ENCODE data around the gene COL4A3. TPM values are rescaled to one million over a fixed set of nuclear protein-coding genes. Genes with fewer than 3 reads are reported as not detected.

COL4A3 gene
- total and polyA plus RNA-seq, 2 donors (not counting 3 experiments of a cell fraction or from before 2014, with no cell fraction given), result not detected

- Histone ChIP-seq H3K9me1 (replicated peaks; ENCODE audit: control insufficient read depth, extremely low read depth, insufficient read depth, low read length) (no peaks in the 10 kb centered on the region), H3K36me3 (ENCODE audit: control insufficient read depth in 2 of 2, extremely low read depth in 1 of 2, insufficient read depth in 2 of 2, low read length in 2 of 2) (no peaks in the 10 kb centered on the region), H3K79me2 (ENCODE audit: control insufficient read depth, insufficient read depth, low read length) (no peaks in the 10 kb centered on the region), H3K9ac (replicated peaks; ENCODE audit: extremely low read depth, insufficient read depth, low read length) (no peak overlapping the region), H2AFZ (ENCODE audit: low read depth, low read length) (no peak overlapping the region), H3K9me3 (replicated peaks; ENCODE audit: control insufficient read depth, insufficient read depth, low read length) (no peaks in the 10 kb centered on the region), H3K4me3 (replicated peaks in 1 of 3; ENCODE audit: insufficient read depth in 1 of 3, low read depth in 1 of 3, low read length in 3 of 3) (no peak overlapping the region), H4K20me1 (replicated peaks; ENCODE audit: control insufficient read depth, extremely low read depth, insufficient read depth, low read length) (no peaks in the 10 kb centered on the region), H3K4me2 (ENCODE audit: insufficient read depth, low read length) (no peak overlapping the region), H3K27me3 (ENCODE audit: control insufficient read depth in 2 of 2, insufficient read depth in 2 of 2, low read length in 2 of 2) (no peaks in the 10 kb centered on the region), H3K4me1 (ENCODE audit: control insufficient read depth, extremely low read depth, insufficient read depth, low read length) (no peaks in the 10 kb centered on the region), H3K27ac (ENCODE audit: insufficient read depth, low read depth, low read length) (no peak overlapping the region)
- no TSS peak for BruUV-seq (replicated peaks)
- dilution Hi-C loops (cut with MboI; ENCODE audit: extremely low pct_ligation_motif_present, low sequenced_read_pairs), result no loop called here
- no peak for TF ChIP-seq POLR2A (IDR thresholded peaks at IDR 0.05; ENCODE audit: low read depth, low read length)
- TF ChIP-seq JUN (IDR thresholded peaks at IDR 0.05; ENCODE audit: borderline replicate concordance, insufficient read depth, insufficient read length, low read depth), result no peak
- no peak for TF ChIP-seq CTCF (IDR thresholded peaks at IDR 0.05; ENCODE audit: extremely low read depth in 1 of 2, insufficient read depth in 1 of 2, low read depth in 1 of 2, low read length in 2 of 2)
- no peak for TF ChIP-seq POLR2AphosphoS5 (IDR thresholded peaks at IDR 0.05; ENCODE audit: insufficient read depth, low read depth, low read length)
- TF ChIP-seq, protein P1, sequence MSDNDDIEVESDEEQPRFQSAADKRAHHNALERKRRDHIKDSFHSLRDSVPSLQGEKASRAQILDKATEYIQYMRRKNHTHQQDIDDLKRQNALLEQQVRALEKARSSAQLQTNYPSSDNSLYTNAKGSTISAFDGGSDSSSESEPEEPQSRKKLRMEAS (IDR thresholded peaks at IDR 0.05; ENCODE audit: insufficient read depth, insufficient read length), result no peak
- TF ChIP-seq FOS (IDR thresholded peaks at IDR 0.05; ENCODE audit: borderline replicate concordance, insufficient read depth, low read length), result no peak
- no peak for TF ChIP-seq EZH2 (IDR thresholded peaks at IDR 0.05; ENCODE audit: borderline replicate concordance, low read depth, low read length, severe bottlenecking)
- TF ChIP-seq GATA2 (IDR thresholded peaks at IDR 0.05; ENCODE audit: insufficient read depth, insufficient read length, low read depth, low read length), result no peak
- TF ChIP-seq MYC (IDR thresholded peaks at IDR 0.05; ENCODE audit: low read depth, low read length), result no peak
- FAIRE-seq, result no peak
- ChIA-PET CTCF (interaction anchor here (8.4 kb wide), 1 partner anchor 9 kb away, joined by 67 read pairs; no protein-coding TSS in a partner anchor), POLR2A (no interaction called here)
- intact Hi-C loops (cut with micrococcal nuclease), result no loop called here
- DNase-seq (ENCODE audit: low read depth, low spot score), result no peak
These were observed 63.7 kb downstream of the COL4A3 start for GRCh38 chr2:227228061-227228667.
